Measurements from ENCODE around the gene NEBL.

The NEBL gene

GRCh38 chr10:20898866-20899535 lies 1.9 kb upstream of the NEBL start:
- DNase-seq: no peak

DNA sequence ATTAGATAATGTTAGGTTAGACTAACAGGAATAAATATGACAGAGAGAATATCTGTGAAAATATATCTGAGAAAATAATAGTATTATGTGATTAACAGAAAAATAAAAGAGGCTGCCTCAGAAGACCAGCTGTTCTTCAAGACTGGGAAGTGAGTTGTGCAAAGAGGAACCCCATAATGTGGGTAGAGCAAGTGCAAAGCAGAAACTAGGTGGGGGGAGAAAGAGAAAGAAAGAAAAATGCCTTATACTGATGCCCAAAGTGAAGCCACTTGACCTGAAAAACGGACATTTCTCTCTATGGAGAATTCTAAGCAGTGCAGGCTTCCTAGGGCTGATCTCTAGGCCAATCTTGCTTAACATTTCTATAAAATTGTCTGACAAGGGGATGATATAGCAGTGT lies 3.8 kb downstream of the NEBL start:
- DNase-seq: no peak

DNA sequence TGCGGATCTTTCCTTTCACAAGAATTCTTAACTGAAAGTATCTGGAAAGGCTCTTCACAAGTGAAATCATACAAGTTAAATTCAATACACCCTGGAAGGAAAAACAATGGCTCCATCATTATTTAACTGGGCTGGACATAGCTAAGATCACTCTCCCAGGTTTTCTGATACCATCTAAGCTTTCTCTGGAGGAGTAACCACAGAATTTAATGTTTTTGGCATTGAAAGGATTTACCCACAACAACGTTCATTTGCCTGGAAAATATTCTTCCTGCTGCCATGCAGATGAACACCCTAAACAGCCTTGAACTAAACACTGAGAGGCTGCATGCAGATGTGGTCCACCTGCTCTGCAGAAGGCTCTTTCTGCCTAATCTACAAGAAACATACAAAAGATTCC lies 4.3 kb downstream of the NEBL start:
- no peak for DNase-seq

DNA sequence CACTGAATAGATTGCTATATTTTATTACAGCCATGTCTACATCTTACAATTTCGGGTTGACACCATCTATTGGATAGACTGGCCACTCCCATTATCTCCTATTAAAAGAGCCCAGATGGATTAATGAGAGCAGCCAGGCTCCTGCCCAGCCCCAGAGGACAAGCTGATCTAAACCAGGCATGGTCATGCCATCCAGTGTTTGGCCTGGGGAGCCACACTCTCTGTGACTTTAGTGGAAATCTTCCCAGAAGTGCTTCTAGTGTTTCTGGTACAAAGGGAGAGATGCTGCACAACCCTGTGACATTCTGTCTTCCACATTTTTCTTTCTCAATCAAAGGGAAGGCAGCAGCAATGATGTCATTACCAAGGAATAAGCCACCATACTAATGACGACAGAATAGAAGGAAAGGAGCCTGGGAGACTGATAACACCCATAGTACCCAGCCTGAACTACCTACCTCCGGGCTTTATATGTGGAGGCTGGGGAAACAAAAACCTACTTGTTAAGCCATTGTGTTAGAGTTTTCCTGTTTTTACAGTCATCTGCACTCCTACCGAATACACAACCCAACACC lies 5.0 kb downstream of the NEBL start:
- DNase-seq: no peak

DNA sequence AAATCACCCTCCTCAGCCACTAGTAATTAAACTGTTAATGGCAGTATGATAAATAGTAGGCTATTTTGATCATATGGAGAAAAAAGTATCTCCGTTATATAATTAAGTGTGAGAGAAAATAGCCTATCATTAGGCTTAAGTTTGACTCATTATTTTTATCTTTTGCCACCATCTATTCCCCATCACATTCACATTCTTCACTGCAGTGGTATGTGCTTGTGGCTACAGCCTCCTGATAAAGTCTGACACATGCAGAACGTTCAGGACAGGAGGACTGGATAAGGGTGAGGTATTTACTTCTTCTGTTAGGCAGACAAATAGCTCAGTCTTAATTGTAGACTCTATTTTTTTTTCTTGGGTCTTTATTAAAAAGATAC lies 5.8 kb downstream of the NEBL start:
- DNase-seq: no peak

DNA sequence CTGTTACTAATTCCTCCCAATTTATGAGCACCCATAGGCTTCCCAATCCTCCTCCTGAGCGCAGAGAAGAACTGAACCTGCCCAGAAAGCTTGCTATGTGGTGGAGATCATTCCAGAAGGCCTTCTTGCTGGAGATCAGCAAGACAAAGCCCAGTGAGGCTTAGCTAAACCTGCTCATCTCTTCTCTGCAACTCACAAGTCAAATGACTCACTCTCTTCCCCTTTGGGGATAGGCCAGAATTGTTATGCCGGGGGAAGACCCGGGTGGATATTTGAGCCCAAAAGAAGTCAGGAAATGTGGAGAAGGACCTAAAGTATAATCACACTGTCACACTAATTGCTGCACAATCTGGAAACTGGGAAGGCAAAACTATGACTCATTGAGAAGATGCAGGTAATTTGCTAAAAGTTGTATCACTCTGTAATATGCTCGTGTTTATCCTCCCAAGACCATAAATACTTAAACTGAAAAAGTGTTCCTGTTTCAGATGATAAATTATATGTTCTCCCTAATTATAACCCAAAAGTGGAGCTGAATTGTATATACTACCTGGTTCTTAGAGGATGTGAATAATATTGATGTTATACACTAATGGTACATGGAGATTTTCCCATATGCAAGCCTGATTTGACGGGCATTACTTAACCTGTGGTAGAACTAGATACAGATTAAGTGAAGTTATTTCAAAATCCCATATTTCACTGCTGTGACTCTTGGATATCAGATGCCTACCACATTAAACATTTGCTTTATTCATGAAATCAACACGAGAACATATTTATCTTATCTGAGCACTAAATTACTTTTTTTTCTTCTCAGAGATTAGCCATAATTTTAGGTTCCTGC lies 6.4 kb downstream of the NEBL start:
- no peak for DNase-seq

DNA sequence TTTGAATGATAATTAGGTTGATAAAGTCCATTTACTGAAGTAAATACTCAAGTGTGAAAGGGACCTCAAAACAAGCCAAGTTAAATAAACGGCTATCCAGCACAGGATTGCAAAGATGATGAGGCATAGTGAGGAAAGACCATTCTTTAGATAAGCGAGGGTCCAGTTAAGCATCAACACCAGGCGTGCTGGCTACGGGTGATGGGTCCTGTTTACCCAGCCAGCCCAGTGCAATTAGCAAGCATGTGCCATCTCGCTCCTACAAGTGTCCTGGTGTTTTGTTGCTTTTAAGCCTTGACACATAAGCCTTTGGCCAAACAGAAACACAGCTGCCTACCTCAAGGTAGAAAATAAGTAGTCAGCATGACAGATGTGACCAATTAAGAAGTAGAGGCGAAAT lies 7.1 kb downstream of the NEBL start:
- no peak for DNase-seq

- DNase-seq: no peak
Measured at GRCh38 chr10:20888620-20889330, 8.3 kb downstream of the NEBL start.

DNA sequence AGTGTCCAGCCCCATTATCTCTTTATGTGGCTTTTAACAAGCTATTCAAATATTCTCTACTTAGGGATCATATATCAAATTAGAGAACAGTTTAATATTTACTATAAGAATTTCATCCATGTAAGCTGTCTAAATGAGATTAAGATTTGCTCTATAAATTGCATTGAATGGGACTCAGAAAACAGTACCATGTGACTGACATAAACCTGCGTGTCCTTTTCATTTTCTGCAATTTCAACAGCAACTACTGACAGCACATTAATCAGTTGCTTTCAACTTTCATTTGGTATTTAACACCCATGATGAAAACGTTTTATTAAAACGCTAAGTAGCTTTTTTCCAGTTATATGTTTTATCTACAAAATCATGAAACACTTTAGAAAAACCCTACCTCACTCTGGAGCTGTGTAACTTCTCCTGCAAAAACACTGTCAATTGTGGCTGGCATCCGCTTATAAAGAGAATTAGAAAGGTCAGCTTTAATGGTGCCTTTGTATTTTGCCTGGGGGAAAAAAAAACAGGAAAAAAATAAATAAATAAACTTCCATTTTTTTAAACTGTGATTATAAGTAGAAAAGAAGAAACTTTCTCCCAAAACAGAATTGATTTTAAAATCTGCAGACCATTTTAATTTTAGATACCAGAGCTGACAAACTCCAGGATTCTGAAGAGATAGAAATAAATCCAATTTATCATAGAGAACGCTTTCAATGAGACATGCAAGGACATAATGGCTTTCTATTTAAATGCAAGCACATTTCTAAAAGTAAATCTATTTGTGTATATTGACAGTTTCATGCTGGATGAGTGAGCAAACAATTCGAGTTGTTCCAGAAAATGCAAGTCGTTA lies 9.2 kb downstream of the NEBL start:
- DNase-seq: no peak

DNA sequence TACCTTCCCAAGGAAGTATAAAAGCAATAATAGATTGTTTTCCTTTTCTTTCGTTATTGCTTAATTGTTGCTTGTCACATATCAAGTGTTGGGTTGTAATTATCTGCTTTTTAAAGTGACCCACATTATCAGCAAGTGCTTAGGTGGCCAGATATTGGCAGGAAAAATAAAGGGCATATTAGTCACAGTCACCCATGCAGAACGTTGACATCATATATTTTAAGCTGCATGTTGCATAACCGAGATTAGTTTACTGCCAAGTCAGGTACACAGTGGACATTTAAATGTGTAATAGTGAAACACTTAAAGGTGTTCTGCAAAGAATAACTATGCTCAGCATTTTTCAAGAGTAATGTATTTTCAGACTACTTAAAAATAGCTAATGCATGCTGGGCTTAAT lies 11.4 kb downstream of the NEBL start:
- no peak for DNase-seq

DNA sequence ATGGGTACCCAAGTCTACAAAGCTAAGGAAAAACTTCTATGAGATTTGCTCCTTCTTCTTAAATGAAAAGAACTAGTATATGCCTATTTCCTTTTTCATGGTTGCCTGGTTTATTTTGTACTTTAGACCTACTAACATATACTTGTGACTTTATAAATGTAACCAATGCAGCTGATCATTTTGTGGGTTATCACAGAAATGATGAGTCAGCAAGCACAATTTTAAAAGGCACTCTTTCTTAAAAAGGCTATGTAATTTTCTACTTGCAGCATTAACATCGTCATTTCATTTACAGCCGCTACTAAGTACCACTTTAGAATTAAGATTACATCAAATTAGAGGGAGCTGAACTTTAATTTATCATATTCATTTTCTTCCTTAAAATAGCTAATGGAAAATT lies 13.6 kb downstream of the NEBL start:
- DNase-seq: no peak

DNA sequence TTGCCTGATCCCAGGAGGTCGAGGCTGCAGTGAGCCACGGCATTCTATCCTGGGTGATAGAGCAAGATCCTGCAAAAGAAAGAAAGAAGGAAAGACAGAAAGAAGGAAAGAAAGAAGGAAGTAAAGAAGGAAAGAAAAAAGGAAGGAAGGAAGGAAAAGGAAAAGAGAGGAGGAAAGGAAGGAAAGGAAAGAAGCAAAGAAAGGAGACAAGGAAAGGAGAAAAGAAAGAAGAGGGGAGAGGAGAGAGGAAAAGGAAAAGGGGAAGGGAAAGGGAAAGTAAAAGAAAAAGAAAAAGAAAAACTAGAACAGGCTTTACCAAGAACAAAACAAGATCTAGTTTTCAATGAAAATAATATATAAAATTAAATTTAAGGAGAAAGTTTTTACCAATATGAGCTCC lies 15.0 kb downstream of the NEBL start:
- no peak for DNase-seq

DNA sequence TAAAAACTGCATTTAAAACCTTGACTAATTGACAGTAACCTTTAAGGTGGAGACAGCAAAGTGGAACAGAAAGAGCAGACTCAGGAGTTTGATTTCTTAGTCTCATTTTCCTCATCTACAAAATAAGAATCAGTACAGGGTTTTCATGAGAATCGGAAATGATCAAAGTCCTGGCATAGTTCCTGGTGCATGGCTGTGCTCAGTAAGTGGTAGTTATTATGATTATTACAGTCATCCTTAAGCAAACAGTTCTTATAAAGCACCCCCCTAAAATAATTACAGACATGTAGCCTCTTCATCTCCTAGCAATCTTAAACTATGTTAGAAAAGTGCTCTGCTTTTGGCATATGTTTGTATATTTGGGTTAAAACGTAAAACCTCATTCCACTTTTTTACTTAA lies 18.0 kb downstream of the NEBL start:
- DNase-seq: no peak

GRCh38 chr10:20877986-20878983 lies 18.8 kb downstream of the NEBL start:
- no peak for DNase-seq

- no peak for DNase-seq
Measured at GRCh38 chr10:20877554-20877953, 19.6 kb downstream of the NEBL start.

- DNase-seq: no peak
Measured at GRCh38 chr10:20874261-20874660, 22.9 kb downstream of the NEBL start.

- no peak for DNase-seq
Measured at GRCh38 chr10:20871970-20872369, 25.1 kb downstream of the NEBL start.

GRCh38 chr10:20870834-20871233 lies 26.3 kb downstream of the NEBL start:
- no peak for DNase-seq

DNA sequence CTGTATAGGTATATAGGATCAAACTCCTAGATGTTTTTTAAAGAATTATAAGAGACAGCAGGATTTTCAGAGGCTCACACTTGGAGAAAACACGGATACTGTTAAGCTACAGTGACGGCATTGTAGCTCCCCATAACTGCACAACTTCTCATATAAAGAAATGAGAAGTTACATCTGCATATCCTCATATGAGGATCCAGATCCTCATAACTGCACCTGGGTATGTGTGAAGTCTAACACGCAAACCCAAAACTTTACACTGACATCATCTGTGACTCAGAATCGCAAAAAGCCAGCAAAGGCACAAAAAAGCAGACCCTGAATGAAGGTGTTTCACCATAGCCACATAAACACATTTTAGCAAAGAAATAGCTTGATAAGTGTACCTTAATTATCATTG lies 34.1 kb downstream of the NEBL start:
- DNase-seq: no peak

- DNase-seq: no peak
Measured at GRCh38 chr10:20858292-20859124, 38.6 kb downstream of the NEBL start.
